Measurements from ENCODE around the gene DHRS11.

DHRS11 gene

DNA sequence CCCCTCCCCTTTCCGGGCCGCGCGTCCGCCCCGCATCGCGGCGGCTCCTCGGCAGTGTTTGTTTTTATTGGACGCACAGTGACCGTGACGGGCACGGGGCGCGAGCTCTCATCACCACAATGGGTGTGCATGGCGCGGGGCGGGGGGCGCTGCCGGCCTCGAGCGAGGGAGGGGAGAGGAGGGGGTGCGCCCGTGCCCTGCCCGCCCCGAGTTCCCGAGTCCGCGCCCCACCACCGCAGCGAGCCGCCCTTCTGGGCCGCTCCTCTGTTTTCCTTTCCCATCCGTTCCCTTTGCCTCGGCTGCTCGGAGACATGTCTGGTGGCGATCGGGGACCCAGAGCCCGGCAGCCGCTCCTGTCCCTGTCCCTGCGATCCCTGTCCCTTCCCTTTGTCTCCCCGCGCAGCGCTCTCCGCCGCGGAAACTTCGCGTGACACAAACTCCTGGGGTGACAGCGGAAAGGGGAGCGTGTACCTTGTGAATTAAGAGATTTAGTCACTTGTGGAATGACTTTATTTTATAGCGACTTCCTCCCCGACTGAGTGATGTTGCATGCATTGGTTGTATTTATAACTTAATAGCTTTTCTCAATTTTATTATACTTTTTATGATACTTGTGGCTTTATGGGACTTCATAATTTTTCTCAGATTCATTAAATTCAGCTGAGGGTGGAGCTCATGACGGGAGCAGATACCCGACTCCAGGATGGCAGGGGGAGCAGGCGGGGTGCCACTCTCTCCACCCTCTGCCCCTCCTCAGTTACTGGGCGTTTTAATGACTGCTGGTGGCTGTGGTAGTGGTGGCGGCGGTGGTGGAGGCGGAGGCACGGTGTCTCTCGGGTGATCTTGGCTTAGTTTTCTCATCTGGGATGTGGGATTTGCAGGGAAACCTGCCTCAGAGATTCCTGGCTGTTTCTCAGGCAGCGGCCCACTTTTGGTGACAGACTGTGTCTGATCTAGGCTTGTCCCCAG, 50.5 kb downstream of the DHRS11 start:
- TF ChIP-seq, protein P1, sequence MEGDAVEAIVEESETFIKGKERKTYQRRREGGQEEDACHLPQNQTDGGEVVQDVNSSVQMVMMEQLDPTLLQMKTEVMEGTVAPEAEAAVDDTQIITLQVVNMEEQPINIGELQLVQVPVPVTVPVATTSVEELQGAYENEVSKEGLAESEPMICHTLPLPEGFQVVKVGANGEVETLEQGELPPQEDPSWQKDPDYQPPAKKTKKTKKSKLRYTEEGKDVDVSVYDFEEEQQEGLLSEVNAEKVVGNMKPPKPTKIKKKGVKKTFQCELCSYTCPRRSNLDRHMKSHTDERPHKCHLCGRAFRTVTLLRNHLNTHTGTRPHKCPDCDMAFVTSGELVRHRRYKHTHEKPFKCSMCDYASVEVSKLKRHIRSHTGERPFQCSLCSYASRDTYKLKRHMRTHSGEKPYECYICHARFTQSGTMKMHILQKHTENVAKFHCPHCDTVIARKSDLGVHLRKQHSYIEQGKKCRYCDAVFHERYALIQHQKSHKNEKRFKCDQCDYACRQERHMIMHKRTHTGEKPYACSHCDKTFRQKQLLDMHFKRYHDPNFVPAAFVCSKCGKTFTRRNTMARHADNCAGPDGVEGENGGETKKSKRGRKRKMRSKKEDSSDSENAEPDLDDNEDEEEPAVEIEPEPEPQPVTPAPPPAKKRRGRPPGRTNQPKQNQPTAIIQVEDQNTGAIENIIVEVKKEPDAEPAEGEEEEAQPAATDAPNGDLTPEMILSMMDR (IDR thresholded peaks at IDR 0.05; ENCODE audit: insufficient read depth, missing control alignments): no peak
- FAIRE-seq (no peak), DNase-seq (ENCODE audit: insufficient read length, low spot score) (no peak)

DNA sequence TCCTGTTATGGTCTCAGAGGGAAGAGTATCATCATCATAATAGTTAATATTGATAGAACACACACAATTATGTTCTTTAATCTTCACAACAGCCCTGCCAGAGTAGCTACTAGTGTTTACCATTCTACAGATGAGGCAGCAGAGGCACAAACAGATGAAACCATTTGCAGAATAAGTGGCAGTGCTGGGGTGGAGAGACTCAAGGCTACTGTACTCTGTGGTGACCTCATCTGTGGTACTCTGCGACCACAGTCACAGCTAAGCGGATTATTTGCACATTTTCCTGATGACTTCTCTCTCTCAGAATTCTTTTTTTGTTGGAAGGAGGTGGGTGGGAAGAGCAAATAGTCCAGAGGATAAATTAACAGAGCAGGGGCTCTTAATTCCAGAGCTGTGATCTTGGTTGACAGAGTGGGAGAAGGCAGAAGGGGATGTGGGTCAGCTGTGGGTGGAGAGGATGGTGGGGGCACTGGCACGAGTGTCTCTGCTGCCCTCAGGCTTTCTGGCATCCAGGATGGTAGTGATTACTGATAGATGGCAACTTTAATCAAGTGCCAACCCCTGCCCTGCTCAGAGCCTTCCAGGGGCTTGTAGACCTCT, 51.5 kb downstream of the DHRS11 start:
- FAIRE-seq: no peak
- TF ChIP-seq, protein P1 (IDR thresholded peaks at IDR 0.05; ENCODE audit: insufficient read depth, missing control alignments): no peak
- DNase-seq (ENCODE audit: insufficient read length, low spot score): no peak

DNA sequence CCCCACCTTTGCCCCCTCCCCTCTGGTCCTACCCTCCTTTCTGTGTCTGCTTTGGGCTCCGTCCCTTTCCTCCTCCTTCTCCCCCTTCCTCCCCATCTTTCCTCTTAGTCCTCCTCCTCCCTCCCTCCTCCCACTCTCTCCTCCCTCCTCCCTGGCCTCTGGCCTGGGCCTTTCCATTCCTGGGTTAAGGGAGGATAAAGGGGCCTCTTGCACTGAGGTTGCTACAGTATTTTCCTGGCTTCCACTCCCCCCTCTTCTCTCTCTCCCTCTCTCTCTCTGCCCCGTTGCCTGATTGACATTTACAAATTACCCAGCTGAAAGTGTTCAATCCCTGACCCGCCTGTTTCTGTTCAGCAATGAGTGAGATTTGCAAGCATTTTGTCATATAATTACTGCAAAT, 53.7 kb downstream of the DHRS11 start:
- DNase-seq (ENCODE audit: insufficient read length, low spot score) (no peak), FAIRE-seq (no peak)
- TF ChIP-seq, protein P1 (IDR thresholded peaks at IDR 0.05; ENCODE audit: insufficient read depth, missing control alignments): no peak

DNA sequence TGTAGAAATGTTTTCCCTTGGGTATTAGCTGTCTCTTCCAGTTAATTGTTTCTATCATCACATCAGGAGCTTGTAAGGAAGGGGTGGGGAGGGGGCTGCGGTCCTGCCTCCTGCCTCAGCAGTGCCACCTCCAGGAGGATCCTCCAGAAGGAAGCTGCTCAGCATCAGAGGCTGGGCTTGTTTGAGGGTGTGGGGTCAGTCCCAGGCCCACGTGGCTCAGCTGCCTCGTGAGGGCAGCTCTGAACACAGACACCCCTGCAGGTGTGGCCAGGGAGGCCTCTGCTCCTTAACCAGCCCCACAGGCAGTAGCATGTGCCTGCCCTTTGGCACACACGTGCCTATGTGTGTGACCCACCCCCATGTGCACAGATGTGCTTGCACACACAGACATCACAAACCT, 56.0 kb downstream of the DHRS11 start:
- TF ChIP-seq, protein P1 (IDR thresholded peaks at IDR 0.05; ENCODE audit: insufficient read depth, missing control alignments): no peak
- FAIRE-seq (no peak), DNase-seq (ENCODE audit: insufficient read length, low spot score) (no peak)

DNA sequence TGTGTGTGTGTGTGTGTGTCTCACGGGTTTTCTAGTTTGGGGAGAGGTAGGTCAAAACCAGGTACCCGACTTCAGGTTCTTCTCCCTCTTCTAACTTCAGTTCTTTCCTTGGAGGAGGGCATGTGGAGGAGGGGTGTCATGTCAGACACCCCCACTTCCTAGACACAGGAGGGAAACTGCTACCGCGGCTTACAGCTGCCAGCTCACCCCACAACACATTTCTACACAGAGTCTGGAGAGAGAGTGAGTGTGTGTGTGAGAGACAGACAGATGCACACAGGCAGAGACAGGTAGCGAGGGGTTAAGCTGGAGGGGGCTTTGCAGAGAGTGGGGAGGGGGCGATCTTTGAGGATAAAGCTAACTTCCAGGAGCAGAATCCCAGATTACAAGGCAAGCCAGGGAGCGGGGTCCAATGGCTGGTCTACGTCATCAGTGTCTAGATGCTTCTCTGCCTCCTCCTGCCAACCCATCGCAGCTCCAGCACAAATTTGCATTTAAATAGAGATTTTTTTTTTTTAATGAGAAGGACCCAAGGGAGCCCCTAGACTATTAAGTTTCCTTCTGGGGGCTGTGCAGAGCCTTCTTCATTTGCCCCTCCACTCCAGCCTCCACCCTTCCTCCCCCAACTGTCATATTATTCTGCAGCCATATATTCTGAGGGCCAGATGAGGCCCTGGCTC, 58.6 kb downstream of the DHRS11 start:
- DNase-seq (ENCODE audit: insufficient read length, low spot score) (no peak), FAIRE-seq (no peak)
- TF ChIP-seq, protein P1 (IDR thresholded peaks at IDR 0.05; ENCODE audit: insufficient read depth, missing control alignments): no peak
